ENCODE data around the gene DNAJC1.

Gene DNAJC1

GRCh38 chr10:21959998-21960397 lies 43.5 kb downstream of the DNAJC1 start:
- no peak for DNase-seq (ENCODE audit: low read depth in 2 of 2)

GRCh38 chr10:21954690-21955089 lies 48.8 kb downstream of the DNAJC1 start:
- DNase-seq (ENCODE audit: low read depth in 2 of 2) = no peak

GRCh38 chr10:21954132-21954531 lies 49.4 kb downstream of the DNAJC1 start:
- no peak for DNase-seq (ENCODE audit: low read depth in 2 of 2)

DNA sequence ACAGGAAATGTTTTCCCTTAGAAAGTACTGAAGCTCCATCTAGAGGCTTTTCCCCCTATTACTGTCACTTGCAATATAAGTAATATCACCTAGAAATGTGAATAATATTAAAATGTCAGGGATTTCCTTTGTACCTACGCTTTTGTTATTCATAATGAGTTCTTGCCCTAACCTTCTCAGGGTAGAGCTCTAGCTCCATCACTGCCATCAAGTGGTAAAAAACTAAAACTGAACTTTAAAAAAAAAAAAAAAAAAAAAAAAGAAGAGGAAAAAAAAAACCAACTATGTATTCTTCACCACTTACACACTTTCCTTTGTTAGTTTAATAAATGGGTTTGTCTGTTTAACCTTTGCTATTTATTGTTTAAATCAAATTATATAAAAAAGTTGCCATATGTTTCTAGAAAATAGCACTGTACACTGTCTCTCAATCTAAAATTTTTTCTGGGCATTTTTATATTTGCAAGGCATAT lies 49.9 kb downstream of the DNAJC1 start:
- DNase-seq (ENCODE audit: low read depth in 2 of 2) = no peak

DNA sequence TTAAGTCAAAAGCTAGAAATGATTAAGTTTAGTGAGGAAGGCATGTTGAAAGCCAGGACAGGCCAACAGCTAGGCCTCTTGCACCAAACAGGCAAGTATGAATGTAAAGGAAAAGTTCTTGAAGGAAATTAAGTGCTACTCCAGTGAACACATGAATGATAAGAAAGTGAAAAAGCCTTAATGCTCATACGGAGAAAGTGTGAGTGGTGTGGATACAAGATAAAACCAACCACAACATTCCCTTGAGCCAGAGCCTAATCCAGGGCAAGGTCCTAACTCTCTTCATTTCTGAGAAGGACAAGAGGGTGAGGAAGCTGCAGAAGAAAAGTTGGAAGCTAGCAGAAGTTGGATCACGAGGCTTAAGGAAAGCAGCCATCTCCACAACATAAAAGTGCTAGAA lies 53.0 kb downstream of the DNAJC1 start:
- no peak for DNase-seq (ENCODE audit: low read depth in 2 of 2)

GRCh38 chr10:21946946-21947345 lies 56.6 kb downstream of the DNAJC1 start:
- DNase-seq (ENCODE audit: low read depth in 2 of 2) = no peak

DNA sequence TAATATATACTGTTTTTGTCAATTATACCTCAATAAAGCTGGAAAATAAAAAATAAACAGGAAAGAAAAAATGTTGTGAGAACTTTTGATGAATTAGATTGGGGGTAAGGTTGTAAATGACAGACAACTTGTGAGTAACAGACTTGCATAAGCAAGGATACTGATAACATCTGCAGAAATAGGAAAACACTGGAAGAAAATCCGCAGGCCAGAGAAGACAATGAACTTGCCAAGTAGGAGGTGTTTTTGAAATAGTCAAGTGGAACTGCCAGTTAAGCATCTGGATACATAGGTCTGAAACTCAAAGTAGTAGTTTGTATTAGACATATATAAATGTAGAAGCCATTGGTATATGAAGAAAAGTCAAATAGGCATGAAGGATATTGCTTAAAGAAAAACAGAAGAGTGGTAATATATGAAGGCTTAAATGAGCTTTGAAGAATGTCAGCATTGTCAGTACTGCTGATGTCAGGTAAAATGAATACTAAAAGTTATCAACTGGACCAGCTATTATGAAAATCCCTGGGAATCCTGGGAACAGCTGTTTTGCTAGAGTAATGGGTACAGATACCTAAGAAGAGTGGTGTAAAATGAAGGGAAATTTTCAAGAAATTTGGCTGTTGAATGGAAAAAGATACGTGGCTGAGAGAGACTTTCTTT lies 58.7 kb downstream of the DNAJC1 start:
- no peak for DNase-seq (ENCODE audit: low read depth in 2 of 2)

DNA sequence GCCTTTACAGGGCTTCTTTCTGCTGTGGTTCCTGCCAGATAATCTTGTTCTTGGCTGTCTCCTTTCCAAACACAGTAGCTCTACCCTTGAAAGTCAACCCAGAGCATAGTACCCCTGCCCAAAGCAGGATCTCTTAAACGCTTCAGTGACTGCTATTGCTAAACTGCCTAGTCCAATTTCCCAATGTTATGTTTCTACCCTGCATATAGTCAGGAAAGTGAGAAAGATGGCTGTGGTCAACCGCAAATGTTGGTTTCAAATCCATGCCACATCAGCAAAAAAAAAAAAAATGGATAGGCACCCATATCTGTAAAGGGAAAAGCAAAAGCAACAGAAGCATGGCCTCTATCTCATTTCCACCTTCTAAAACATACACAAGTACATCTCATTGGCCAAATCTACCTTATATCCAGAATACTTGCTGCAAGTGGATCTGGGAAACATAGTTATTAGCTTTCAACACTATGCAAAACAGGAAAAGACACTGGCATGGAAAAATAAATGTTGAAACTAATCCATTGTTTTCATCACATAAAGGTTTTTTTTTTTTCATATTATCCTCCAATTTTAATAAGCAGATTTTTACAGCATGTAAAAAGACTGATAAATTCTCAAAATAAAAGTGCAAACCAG lies 59.8 kb downstream of the DNAJC1 start:
- DNase-seq (ENCODE audit: low read depth in 2 of 2) = no peak

GRCh38 chr10:21935439-21936023 lies 68.0 kb downstream of the DNAJC1 start:
- no peak for DNase-seq (ENCODE audit: low read depth in 2 of 2)

DNA sequence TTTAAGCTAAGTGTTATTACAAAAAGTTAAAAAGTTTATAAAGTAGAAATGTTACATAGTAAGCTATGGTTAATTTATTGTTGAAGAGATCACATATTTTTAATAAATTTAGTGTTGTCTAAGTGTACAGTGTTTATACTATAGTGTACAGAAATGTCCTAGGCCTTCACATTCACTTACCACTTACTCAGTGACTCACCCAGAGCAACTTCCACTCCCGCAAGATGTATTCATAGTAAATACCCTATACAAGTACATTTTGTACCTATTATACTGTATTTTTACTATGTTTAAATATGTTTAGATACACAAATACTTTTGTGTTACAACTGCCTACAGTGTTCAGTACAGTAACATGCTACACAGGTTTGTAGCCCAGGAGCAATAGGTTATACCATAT lies 69.2 kb downstream of the DNAJC1 start:
- no peak for DNase-seq (ENCODE audit: low read depth in 2 of 2)

GRCh38 chr10:21929070-21929469 lies 74.5 kb downstream of the DNAJC1 start:
- DNase-seq (ENCODE audit: low read depth in 2 of 2) = no peak

DNA sequence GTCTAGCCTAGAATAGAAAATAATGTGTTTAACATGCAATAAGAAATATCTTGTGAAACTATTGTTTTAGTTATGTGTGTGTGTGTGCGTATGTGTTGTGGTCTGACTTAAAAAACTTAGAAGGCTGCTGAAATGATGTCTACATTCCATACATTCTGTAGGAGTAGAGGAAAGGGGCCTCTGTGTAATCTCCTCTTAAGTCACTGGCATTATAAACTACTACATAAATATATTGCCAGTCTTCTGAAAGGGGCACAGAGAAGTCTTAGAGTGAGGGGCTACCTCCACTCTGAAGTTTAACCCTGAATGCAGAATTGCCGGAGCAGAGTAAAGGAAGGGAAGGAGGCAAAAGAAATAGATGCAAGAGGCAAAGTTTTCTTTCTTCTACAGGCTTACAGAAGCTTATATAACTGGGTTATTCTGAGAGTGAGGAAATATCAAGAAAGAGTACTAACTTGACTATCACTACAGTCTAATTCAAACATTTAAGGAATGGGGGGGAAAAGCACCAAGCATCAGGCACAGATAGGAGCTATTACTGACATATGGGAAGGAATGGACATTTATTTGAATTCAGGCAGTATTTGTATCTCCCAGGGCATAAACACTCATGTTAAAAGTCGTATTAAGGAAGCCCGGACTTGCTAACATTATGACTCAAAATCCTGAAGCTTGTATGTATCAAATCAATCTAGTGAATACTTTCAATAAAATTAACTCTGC lies 75.7 kb downstream of the DNAJC1 start:
- DNase-seq (ENCODE audit: low read depth in 2 of 2) = no peak

- DNase-seq (ENCODE audit: low read depth in 2 of 2) = no peak
Measured at GRCh38 chr10:21926949-21927348, 76.6 kb downstream of the DNAJC1 start.

DNA sequence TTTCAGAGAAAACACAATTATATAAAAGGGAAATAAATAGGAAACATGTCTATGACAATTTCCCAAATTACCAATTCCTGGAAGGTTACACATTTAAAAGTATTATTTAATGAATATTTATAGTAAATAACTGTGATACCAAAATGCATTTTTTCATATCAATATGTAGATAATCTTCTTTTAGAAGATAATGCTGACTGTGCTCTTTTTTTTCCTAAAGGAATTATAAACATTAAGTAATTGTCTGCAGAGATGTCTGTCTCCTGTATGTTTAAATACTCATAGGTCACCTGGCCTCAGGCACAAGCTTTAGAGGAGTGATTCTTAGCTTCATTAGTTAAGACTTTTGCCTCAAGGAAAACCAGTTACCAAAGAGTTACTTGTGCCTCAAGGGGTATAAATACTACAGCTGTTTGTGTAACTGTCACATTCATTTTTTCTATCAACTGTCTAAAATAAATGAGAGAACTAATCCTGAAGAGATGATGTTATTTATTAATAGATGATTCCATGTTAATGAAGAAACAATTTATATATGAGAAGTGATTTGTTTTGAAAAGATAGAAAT lies 77.1 kb downstream of the DNAJC1 start:
- DNase-seq (ENCODE audit: low read depth in 2 of 2) = no peak

DNA sequence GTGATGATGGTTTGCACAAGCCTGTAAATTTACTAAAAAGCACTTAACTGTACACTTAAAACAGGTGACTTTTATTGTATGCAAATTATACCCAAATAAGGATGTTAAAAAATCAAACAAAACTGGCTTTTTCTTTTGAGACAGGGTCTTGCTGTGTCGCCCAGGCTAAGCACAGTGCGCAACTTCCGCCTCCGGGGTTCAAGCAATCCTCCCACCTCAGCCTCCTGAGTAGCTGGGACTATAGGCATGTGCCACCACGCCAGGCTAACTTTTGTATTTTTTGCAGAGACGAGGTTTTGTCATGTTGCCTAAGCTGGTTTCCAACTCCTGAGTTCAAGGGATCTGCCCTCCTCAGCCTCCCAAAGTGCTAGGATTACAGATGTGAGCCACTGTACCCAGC lies 77.7 kb downstream of the DNAJC1 start:
- no peak for DNase-seq (ENCODE audit: low read depth in 2 of 2)

- no peak for DNase-seq (ENCODE audit: low read depth in 2 of 2)
Measured at GRCh38 chr10:21924511-21924910, 79.0 kb downstream of the DNAJC1 start.

DNA sequence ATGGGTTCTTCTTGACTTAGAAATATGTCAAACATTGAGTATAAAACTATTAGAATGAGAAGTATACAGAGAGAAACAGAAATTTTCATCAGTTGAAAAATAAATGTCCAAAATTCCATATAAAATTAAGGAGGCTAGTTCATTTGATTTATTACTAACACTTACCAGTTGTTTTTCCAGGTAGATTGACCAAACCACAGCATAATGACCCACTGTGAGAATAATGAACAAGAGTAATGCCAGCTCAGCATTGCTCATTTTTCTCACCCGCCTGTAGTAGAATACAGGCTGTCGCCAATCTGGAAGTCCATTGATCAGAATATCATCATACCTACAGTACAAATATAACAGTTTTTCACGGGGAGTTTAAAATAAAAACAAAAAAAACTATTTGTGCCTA lies 82.9 kb downstream of the DNAJC1 start:
- DNase-seq (ENCODE audit: low read depth in 2 of 2) = no peak

DNA sequence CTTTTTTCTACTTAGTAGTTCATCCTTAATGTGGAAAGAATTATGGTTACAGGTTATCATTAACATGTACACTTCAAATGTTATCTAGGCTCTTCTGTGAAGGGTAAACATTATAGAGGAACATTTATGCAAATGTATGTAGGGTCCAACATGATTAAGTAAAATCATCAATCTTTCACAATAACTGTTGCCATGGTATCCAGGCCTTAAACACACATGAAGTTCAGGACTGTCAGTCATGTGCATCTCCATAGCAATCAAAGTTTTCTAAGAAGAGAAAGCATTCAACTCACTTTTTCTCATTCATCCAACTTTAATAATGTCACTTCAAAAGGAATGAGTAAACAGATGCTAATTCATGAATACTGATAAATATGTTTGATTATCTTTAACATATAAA lies 83.6 kb downstream of the DNAJC1 start:
- DNase-seq (ENCODE audit: low read depth in 2 of 2) = no peak

DNA sequence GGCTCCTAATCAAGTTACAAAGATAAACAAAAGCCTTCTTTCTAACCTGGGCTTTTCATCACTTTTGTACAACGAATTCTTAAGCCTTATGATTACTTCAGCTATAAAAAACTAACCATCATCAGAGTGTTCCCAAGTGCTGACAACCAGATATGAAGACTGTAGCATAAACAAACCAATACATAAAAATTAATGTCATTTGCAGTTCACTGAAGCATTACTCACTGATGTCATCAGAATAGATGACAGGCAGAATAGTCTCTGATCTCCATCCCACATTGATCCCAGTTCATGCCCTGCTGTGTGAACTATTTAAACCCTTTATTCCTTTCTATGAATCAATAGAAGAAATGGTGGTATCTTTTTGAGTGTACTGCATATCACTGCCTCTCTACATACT lies 84.4 kb downstream of the DNAJC1 start:
- no peak for DNase-seq (ENCODE audit: low read depth in 2 of 2)

DNA sequence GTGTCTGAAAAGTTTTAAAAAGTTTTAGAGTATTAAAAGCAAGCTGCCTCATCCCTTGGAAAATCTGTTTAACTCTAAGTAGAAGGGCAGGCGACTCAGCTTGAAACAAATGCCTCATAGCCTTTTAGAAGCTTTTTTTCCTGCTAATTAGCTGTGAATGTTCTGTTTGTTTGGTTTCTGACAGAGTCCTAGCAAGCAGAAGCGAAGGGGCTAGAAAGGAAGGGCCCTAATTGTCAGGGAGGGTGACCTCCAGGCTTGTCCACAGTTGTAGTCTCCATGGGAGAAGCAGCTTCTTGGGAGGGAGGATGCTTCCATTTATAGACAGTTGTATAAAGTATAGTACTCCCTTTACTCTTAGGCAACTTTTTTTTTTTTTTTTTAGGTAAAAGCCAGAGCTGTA lies 90.9 kb downstream of the DNAJC1 start:
- DNase-seq (ENCODE audit: low read depth in 2 of 2) = no peak

DNA sequence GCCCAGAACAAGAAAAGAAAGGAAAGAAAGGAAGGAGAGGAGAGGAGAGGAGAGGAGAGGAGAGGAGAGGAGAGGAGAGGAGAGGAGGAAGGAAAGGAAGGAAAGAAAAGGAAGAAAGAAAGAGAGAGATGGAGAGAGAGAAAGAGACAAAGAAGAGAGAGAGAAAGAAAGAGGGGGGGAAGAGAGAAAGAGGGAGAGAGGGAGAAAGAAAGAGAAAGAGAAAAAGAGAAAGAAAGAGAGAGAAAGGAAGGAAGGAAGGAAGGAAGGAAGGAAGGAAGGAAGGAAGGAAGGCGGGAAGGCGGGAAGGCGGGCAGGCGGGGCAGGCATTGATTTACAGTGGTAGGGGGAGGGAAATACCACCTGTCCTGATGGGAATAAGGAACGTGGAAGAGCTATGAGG lies 92.7 kb downstream of the DNAJC1 start:
- no peak for DNase-seq (ENCODE audit: low read depth in 2 of 2)

GRCh38 chr10:21907436-21907835 lies 96.1 kb downstream of the DNAJC1 start:
- DNase-seq (ENCODE audit: low read depth in 2 of 2) = no peak
